Activated CD4-positive, alpha-beta T cell treated with anti-CD3 and anti-CD28 coated beads, Interleukin-2, amount 10 ng/mL, durations not matched to agents 24 days and 14 days (primary cell): ENCODE data around the gene GOLM1. TPM values are rescaled to one million over a fixed set of nuclear protein-coding genes. Genes with fewer than 3 reads are reported as not detected.

Experiments used
- DNase-seq: peaks from one replicate; pipeline ENCODE4 v3.0.0; 2022
- H3K27ac Mint-ChIP-seq: one replicate; pipeline ENCODE4 v1.8.0; 2022; ENCODE audit warnings: mild to moderate bottlenecking, mixed read lengths
- H3K27me3 Mint-ChIP-seq: one replicate; pipeline ENCODE4 v1.8.0; 2022; ENCODE audit warnings: mixed read lengths
- H3K36me3 Mint-ChIP-seq: one replicate; pipeline ENCODE4 v1.8.0; 2022; ENCODE audit warnings: low read depth, mild to moderate bottlenecking, mixed read lengths
- H3K4me1 Mint-ChIP-seq: one replicate; pipeline ENCODE4 v1.8.0; 2021; ENCODE audit warnings: mixed read lengths
- H3K4me3 Mint-ChIP-seq: one replicate; pipeline ENCODE4 v1.8.0; 2022; ENCODE audit warnings: mild to moderate bottlenecking, moderate library complexity, mixed read lengths
- H3K9me3 Mint-ChIP-seq: one replicate; pipeline ENCODE4 v1.8.0; 2021; ENCODE audit warnings: mixed read lengths
- intact Hi-C: fragments of 100-400 bp; cut with micrococcal nuclease; formaldehyde crosslinking; loops from one replicate; pipeline ENCODE4 v1.15.1; 2023
- total RNA-seq: library from RNA; stranded (reverse); gene quantifications from 2 replicates; pipeline ENCODE4 v1.2.3, GENCODE V29; 2022

The GOLM1 gene
- total RNA-seq, 1 donor from 2014 or later: 5.5 TPM

- intact Hi-C loops: no loop called here
- Mint-ChIP-seq H3K4me3 (no peak overlapping the region), H3K27me3 (no peaks in the 10 kb centered on the region), H3K4me1 (peaks cover 9% of the 10 kb centered on the region), H3K36me3 (peaks cover 53% of the 10 kb centered on the region), H3K9me3 (peaks cover 4% of the 10 kb centered on the region), H3K27ac (peak overlapping the region; percentile 67)
- DNase-seq: peak; percentile 76
These were observed 76.6 kb downstream of the GOLM1 start for GRCh38 chr9:86022687-86023266.

- DNase-seq: no peak
- intact Hi-C loops: no loop called here
- H3K4me3 Mint-ChIP-seq: no peak overlapping the region
- H3K9me3 Mint-ChIP-seq: peaks cover 4% of the 10 kb centered on the region
- no peaks in the 10 kb centered on the region for H3K27me3 Mint-ChIP-seq
- peaks cover 9% of the 10 kb centered on the region for H3K4me1 Mint-ChIP-seq
- H3K36me3 Mint-ChIP-seq: peaks cover 63% of the 10 kb centered on the region
- no peak overlapping the region for H3K27ac Mint-ChIP-seq
These were observed 78.2 kb downstream of the GOLM1 start for GRCh38 chr9:86021166-86021565.

GRCh38 chr9:86020731-86021130 is 78.6 kb downstream of the GOLM1 start:
- Mint-ChIP-seq H3K36me3 (peaks cover 63% of the 10 kb centered on the region), H3K27ac (no peak overlapping the region), H3K4me3 (no peak overlapping the region), H3K9me3 (peaks cover 4% of the 10 kb centered on the region), H3K27me3 (no peaks in the 10 kb centered on the region), H3K4me1 (peaks cover 9% of the 10 kb centered on the region)
- no peak for DNase-seq
- intact Hi-C loops: no loop called here

GRCh38 chr9:86009133-86009532 is 90.2 kb downstream of the GOLM1 start:
- peaks cover 50% of the 10 kb centered on the region for H3K36me3 Mint-ChIP-seq
- H3K27me3 Mint-ChIP-seq: no peaks in the 10 kb centered on the region
- no peaks in the 10 kb centered on the region for H3K4me1 Mint-ChIP-seq
- no peak for DNase-seq
- peaks cover 8% of the 10 kb centered on the region for H3K9me3 Mint-ChIP-seq
- H3K27ac Mint-ChIP-seq: no peak overlapping the region
- intact Hi-C loops: no loop called here
- no peak overlapping the region for H3K4me3 Mint-ChIP-seq

GRCh38 chr9:86005253-86005775 is 94.0 kb downstream of the GOLM1 start:
- Mint-ChIP-seq H3K4me3 (no peak overlapping the region), H3K27ac (no peak overlapping the region), H3K27me3 (no peaks in the 10 kb centered on the region), H3K9me3 (peaks cover 17% of the 10 kb centered on the region), H3K4me1 (peaks cover 1% of the 10 kb centered on the region), H3K36me3 (peaks cover 72% of the 10 kb centered on the region)
- DNase-seq: no peak
- intact Hi-C loops: no loop called here

GRCh38 chr9:85995599-85995998 is 103.8 kb downstream of the GOLM1 start:
- H3K4me1 Mint-ChIP-seq: peaks cover 4% of the 10 kb centered on the region
- DNase-seq: no peak
- no peak overlapping the region for H3K4me3 Mint-ChIP-seq
- intact Hi-C loops: no loop called here
- no peaks in the 10 kb centered on the region for H3K27me3 Mint-ChIP-seq
- peaks cover 59% of the 10 kb centered on the region for H3K36me3 Mint-ChIP-seq
- peaks cover 4% of the 10 kb centered on the region for H3K9me3 Mint-ChIP-seq
- no peak overlapping the region for H3K27ac Mint-ChIP-seq

GRCh38 chr9:85995097-85995496 is 104.3 kb downstream of the GOLM1 start:
- intact Hi-C loops: no loop called here

GRCh38 chr9:85994191-85994590 is 105.2 kb downstream of the GOLM1 start:
- Mint-ChIP-seq H3K36me3 (peaks cover 58% of the 10 kb centered on the region), H3K9me3 (no peaks in the 10 kb centered on the region)

More at GRCh38 chr9:85995097-85995496, 104.3 kb downstream of the GOLM1 start:
- H3K36me3 Mint-ChIP-seq: peaks cover 55% of the 10 kb centered on the region
- no peaks in the 10 kb centered on the region for H3K9me3 Mint-ChIP-seq
- DNase-seq: no peak
- H3K27ac Mint-ChIP-seq: no peak overlapping the region
- H3K4me3 Mint-ChIP-seq: no peak overlapping the region
- no peaks in the 10 kb centered on the region for H3K27me3 Mint-ChIP-seq
- peaks cover 2% of the 10 kb centered on the region for H3K4me1 Mint-ChIP-seq

GRCh38 chr9:85987236-85987635 is 112.1 kb downstream of the GOLM1 start:
- Mint-ChIP-seq H3K4me1 (no peaks in the 10 kb centered on the region), H3K36me3 (peaks cover 69% of the 10 kb centered on the region), H3K27ac (no peak overlapping the region), H3K27me3 (no peaks in the 10 kb centered on the region), H3K4me3 (no peak overlapping the region), H3K9me3 (no peaks in the 10 kb centered on the region)
- DNase-seq: no peak
- intact Hi-C loops: no loop called here

More at GRCh38 chr9:85994191-85994590, 105.2 kb downstream of the GOLM1 start:
- no peak overlapping the region for H3K27ac Mint-ChIP-seq
- peaks cover 2% of the 10 kb centered on the region for H3K4me1 Mint-ChIP-seq
- intact Hi-C loops: no loop called here
- no peaks in the 10 kb centered on the region for H3K27me3 Mint-ChIP-seq
- no peak for DNase-seq
- no peak overlapping the region for H3K4me3 Mint-ChIP-seq

GRCh38 chr9:85984457-85984856 is 114.9 kb downstream of the GOLM1 start:
- peaks cover 77% of the 10 kb centered on the region for H3K36me3 Mint-ChIP-seq
- no peak overlapping the region for H3K4me3 Mint-ChIP-seq
- no peak overlapping the region for H3K27ac Mint-ChIP-seq
- H3K27me3 Mint-ChIP-seq: no peaks in the 10 kb centered on the region
- no peaks in the 10 kb centered on the region for H3K9me3 Mint-ChIP-seq
- H3K4me1 Mint-ChIP-seq: no peaks in the 10 kb centered on the region
- DNase-seq: no peak
- intact Hi-C loops: no loop called here

GRCh38 chr9:85981369-85981768 is 118.0 kb downstream of the GOLM1 start:
- Mint-ChIP-seq H3K4me1 (no peaks in the 10 kb centered on the region), H3K27ac (no peak overlapping the region), H3K27me3 (no peaks in the 10 kb centered on the region), H3K36me3 (peaks cover 76% of the 10 kb centered on the region), H3K4me3 (no peak overlapping the region), H3K9me3 (no peaks in the 10 kb centered on the region)
- no peak for DNase-seq
- intact Hi-C loops: no loop called here

- peaks cover 61% of the 10 kb centered on the region for H3K36me3 Mint-ChIP-seq
- H3K27ac Mint-ChIP-seq: no peak overlapping the region
- intact Hi-C loops: no loop called here
- no peaks in the 10 kb centered on the region for H3K9me3 Mint-ChIP-seq
- H3K4me1 Mint-ChIP-seq: no peaks in the 10 kb centered on the region
- no peak for DNase-seq
- H3K27me3 Mint-ChIP-seq: no peaks in the 10 kb centered on the region
- H3K4me3 Mint-ChIP-seq: no peak overlapping the region
These were observed 120.9 kb downstream of the GOLM1 start for GRCh38 chr9:85978496-85978895.
